Suprapubic skin (tissue), 4 donors: ENCODE results near the gene PARP6. TPM values are rescaled to one million over a fixed set of nuclear protein-coding genes. Genes with fewer than 3 reads are reported as not detected.
A peak's percentile ranks its signal among the peaks of the same experiment; 100 is the strongest.

Experiments
- DNase-seq, 2 donors: peaks; one replicate each; pipeline ENCODE4 v3.0.0-alpha.2; 2019; ENCODE audit warnings: low spot score in 2 of 2
- H3K27ac ChIP-seq: fragments of 200-600 bp; sonication (generic); one replicate; pipeline ENCODE4 v1.5.1; 2019
- H3K27me3 ChIP-seq: fragments of 200-600 bp; sonication (generic); one replicate; pipeline ENCODE4 v1.5.1; 2019
- H3K36me3 ChIP-seq: fragments of 200-600 bp; sonication (generic); one replicate; pipeline ENCODE4 v1.5.1; 2019
- H3K4me1 ChIP-seq: fragments of 200-600 bp; sonication (generic); one replicate; pipeline ENCODE4 v1.5.1; 2019
- H3K4me3 ChIP-seq: fragments of 200-600 bp; sonication (generic); one replicate; pipeline ENCODE4 v1.5.1; 2019; ENCODE audit warnings: mild to moderate bottlenecking
- H3K9me3 ChIP-seq: fragments of 200-600 bp; sonication (generic); one replicate; pipeline ENCODE4 v1.5.1; 2019
- CTCF ChIP-seq, 2 donors: fragments of 200-600 bp in 1 of 2; fragments of 450-650 bp in 1 of 2; sonication (generic) in 1 of 2; IDR thresholded peaks; one replicate each; pipeline ENCODE4 v1.5.1; 2016 to 2019; ENCODE audit warnings: antibody characterized with exemption in 2 of 2, mild to moderate bottlenecking in 1 of 2, moderate library complexity in 1 of 2
- EP300 ChIP-seq: sonication (generic); formaldehyde crosslinking; IDR thresholded peaks from one replicate; pipeline ENCODE4 v1.6.1; 2017; ENCODE audit warnings: antibody characterized with exemption
- POLR2A ChIP-seq, 2 donors: fragments of 450-650 bp; IDR thresholded peaks; one replicate each; pipeline ENCODE4 v1.6.1; 2017; ENCODE audit warnings: antibody characterized with exemption in 2 of 2, mild to moderate bottlenecking in 2 of 2, moderate library complexity in 2 of 2
- POLR2AphosphoS5 ChIP-seq, 3 donors: sonication (generic); formaldehyde crosslinking; IDR thresholded peaks; one replicate each; pipeline ENCODE4 v1.6.1; 2017; ENCODE audit warnings: antibody characterized with exemption in 3 of 3
- WGBS: methylation state at CpG from one replicate; pipeline ENCODE4 v1.1.5; 2018; 5-methylcytosine and 5-hydroxymethylcytosine counted together
- total RNA-seq, 4 donors: library from RNA; depleted of rRNA; stranded (reverse); fragments of >200 nt; gene quantifications; one replicate each; pipeline ENCODE4 v1.1.0, GENCODE V29; 2016

PARP6 gene
- total RNA-seq, 4 donors from 2014 or later: 63.6 to 102 (median 70.6) TPM

- Histone ChIP-seq H3K36me3 (peaks cover 16% of the 10 kb centered on the region), H3K27ac (peak overlapping the region; percentile 19), H3K4me1 (peaks cover 19% of the 10 kb centered on the region), H3K9me3 (no peaks in the 10 kb centered on the region), H3K27me3 (no peaks in the 10 kb centered on the region), H3K4me3 (no peak overlapping the region)
- no peak for DNase-seq
- TF ChIP-seq CTCF (IDR thresholded peaks at IDR 0.05): no peak
- TF ChIP-seq POLR2AphosphoS5 (IDR thresholded peaks at IDR 0.05): no peak
- no peak for TF ChIP-seq POLR2A (IDR thresholded peaks at IDR 0.05)
- no peak for TF ChIP-seq EP300
- 42% methylated on average over 6 of the region's 6 CpGs for WGBS
Measured at GRCh38 chr15:72195101-72195511, 77.2 kb downstream of the PARP6 start.

- no peak overlapping the region for H3K27ac ChIP-seq
- 76% methylated on average over 8 of the region's 8 CpGs for WGBS
- H3K27me3 ChIP-seq: no peaks in the 10 kb centered on the region
- peaks cover 4% of the 10 kb centered on the region for H3K36me3 ChIP-seq
- no peaks in the 10 kb centered on the region for H3K9me3 ChIP-seq
- peaks cover 19% of the 10 kb centered on the region for H3K4me1 ChIP-seq
- TF ChIP-seq POLR2A (IDR thresholded peaks at IDR 0.05) (no peak), EP300 (no peak), POLR2AphosphoS5 (IDR thresholded peaks at IDR 0.05) (no peak), CTCF (IDR thresholded peaks at IDR 0.05) (no peak)
- no peak overlapping the region for H3K4me3 ChIP-seq
- DNase-seq: no peak
Measured at GRCh38 chr15:72193836-72194396, 78.4 kb downstream of the PARP6 start.

GRCh38 chr15:72192416-72192815 lies 79.9 kb downstream of the PARP6 start:
- Histone ChIP-seq H3K4me1 (peaks cover 12% of the 10 kb centered on the region), H3K4me3 (no peak overlapping the region), H3K9me3 (no peaks in the 10 kb centered on the region), H3K36me3 (no peaks in the 10 kb centered on the region), H3K27ac (no peak overlapping the region), H3K27me3 (no peaks in the 10 kb centered on the region)
- WGBS: 61% methylated on average over 3 of the region's 3 CpGs
- no peak for TF ChIP-seq CTCF (IDR thresholded peaks at IDR 0.05)
- no peak for TF ChIP-seq POLR2A (IDR thresholded peaks at IDR 0.05)
- TF ChIP-seq POLR2AphosphoS5 (IDR thresholded peaks at IDR 0.05): no peak
- no peak for TF ChIP-seq EP300
- DNase-seq: no peak

Other genes starting within 250 kb of the PARP6 start
- 10 to 100 TPM; 54.0 to 89.7 (median 61.8) TPM for gene MYO9A, start 154.4 kb downstream of the PARP6 start, total RNA-seq
- 1 to 10 TPM; 1.3 to 4.2 (median 1.9) TPM for gene SENP8, start 154.2 kb downstream of the PARP6 start, total RNA-seq
- gene GRAMD2A, start 74.8 kb downstream of the PARP6 start, total RNA-seq: 10 to 100 TPM in 2 of 4 donors, 1 to 10 TPM in 2; 3.6 to 13.1 (median 9.0) TPM
- 100 to 1,000 TPM; 294 to 522 (median 411) TPM for gene PKM, start 41.4 kb downstream of the PARP6 start, total RNA-seq
- gene CELF6, start 47.6 kb upstream of the PARP6 start, total RNA-seq: 1 to 10 TPM in 2 of 4 donors, under 1 TPM in 2; 0.70 to 1.5 (median 0.99) TPM
- 10 to 100 TPM; 34.8 to 60.2 (median 45.8) TPM for gene HEXA, start 103.5 kb upstream of the PARP6 start, total RNA-seq
- gene TMEM202, start 125.8 kb upstream of the PARP6 start, total RNA-seq: not detected
- 10 to 100 TPM; 73.1 to 84.8 (median 78.0) TPM for gene ARIH1, start 201.8 kb upstream of the PARP6 start, total RNA-seq